Heart right ventricle (tissue), 16 donors: ENCODE results near the gene MYOM3. TPM values are rescaled to one million over a fixed set of nuclear protein-coding genes. Genes with fewer than 3 reads are reported as not detected.

ENCODE experiments used
- ATAC-seq, 8 donors: fragments of 200-7000 bp; cut with Tn5 transposase; one replicate each; pipeline ENCODE4 v1.9.1; 2020; ENCODE audit warnings: mild to moderate bottlenecking in 8 of 8, moderate library complexity in 8 of 8, moderate number of reproducible peaks in 1 of 8
- DNase-seq, 2 donors: peaks; one replicate each; pipeline ENCODE4 v3.0.0-alpha.2; 2020
- H3K27ac ChIP-seq, 10 donors: fragments of 200-600 bp; sonication (generic) in 2 of 10; one replicate each; pipeline versions ENCODE4 v1.5.0 to v1.8.0; 2020 to 2022; ENCODE audit warnings: mild to moderate bottlenecking in 3 of 10
- H3K27me3 ChIP-seq, 7 donors: fragments of 200-600 bp; one replicate each; pipeline ENCODE4 v1.8.0; 2021 to 2022; ENCODE audit warnings: mild to moderate bottlenecking in 2 of 7
- H3K36me3 ChIP-seq, 9 donors: fragments of 200-600 bp; sonication (generic) in 1 of 9; one replicate each; pipeline versions ENCODE4 v1.5.0 to v1.8.0; 2020 to 2022; ENCODE audit warnings: mild to moderate bottlenecking in 2 of 9
- H3K4me1 ChIP-seq, 9 donors: fragments of 200-600 bp; sonication (generic) in 1 of 9; one replicate each; pipeline versions ENCODE4 v1.5.0 to v1.8.0; 2020 to 2022; ENCODE audit warnings: mild to moderate bottlenecking in 4 of 9
- H3K4me3 ChIP-seq, 10 donors: fragments of 200-600 bp; sonication (generic) in 2 of 10; one replicate each; pipeline versions ENCODE4 v1.5.0 to v1.8.0; 2020 to 2022; ENCODE audit warnings: mild to moderate bottlenecking in 7 of 10, moderate library complexity in 2 of 10
- H3K9me3 ChIP-seq, 11 donors: fragments of 200-600 bp in 10 of 11; sonication (generic) in 2 of 11; one replicate each; pipeline versions ENCODE4 v1.5.0 to v1.8.0; 2013 to 2022; ENCODE audit warnings: mild to moderate bottlenecking in 2 of 11, control low read depth in 1 of 11, moderate library complexity in 1 of 11
- CTCF ChIP-seq, 9 donors: fragments of 200-600 bp; sonication (generic) in 2 of 9; IDR thresholded peaks; one replicate each; pipeline versions ENCODE4 v1.5.0 to v1.8.0; 2021 to 2022; ENCODE audit warnings: antibody characterized with exemption in 9 of 9, mild to moderate bottlenecking in 5 of 9, moderate library complexity in 1 of 9
- WGBS, 2 donors: extraction: QIAGEN DNeasy Blood & Tissue Kit; methylation state at CpG; one replicate each; pipeline ENCODE4 v1.1.7; 2013; ENCODE audit warnings: inconsistent platforms in 1 of 2; 5-methylcytosine and 5-hydroxymethylcytosine counted together
- intact Hi-C, 10 donors: fragments of 100-400 bp; cut with DNase I; formaldehyde crosslinking; loops; one replicate each; pipeline versions ENCODE4 v1.11.1 to v1.14.2; 2022
- polyA plus RNA-seq, 2 donors: library from polyadenylated mRNA; stranded (reverse); fragments of 200-250 nt; gene quantifications; one replicate each; pipeline ENCODE4 v1.2.3, GENCODE V29; 2013
- total RNA-seq, 10 donors: library from RNA; stranded (reverse); fragmentation: NEBNext Ultra II Directional in 3 of 10; extraction: Animal tissue kit (Norgen Biotek cat#: 25700) in 3 of 10; gene quantifications; one replicate each; pipeline versions ENCODE4 v1.2.1 to v1.2.4, GENCODE V29; 2021 to 2023
- donor health status: Arrhythmogenic right ventricular cardiomyopathy.
- donor health status: ischemic (EF 13 %, LVEDD 7.1; RV severe dilation, severe dysfunction).
- donor health status: healthy with polysubstance abuse.
- donor health status: DM: no; HTN: yes; CAD: no.
- donor health status: DM: no; HTN: no; CAD: no.
- donor health status: ischemic (EF 25% LVEDD 6.9; RV normal size, moderate dysfunction).
- donor health status: ischemic (EF 25% LVEDD 5.7; RV mildly dilated, moderate dysfunction).
- donor health status: healthy.
- donor health status: DM: yes; HTN: yes; CAD: no.
- donor health status: Ischemic cardiomyopathy.
- donor health status: ischemic (EF 35%, LVEDD 5.7; RV mildly dilated, moderate dysfunction).
- donor health status: nonischemic (EF 11% LVEDD 7.7; RV severe dilation, severe dysfunction).
- donor health status: DM: yes; HTN: yes; CAD: no.
- donor health status: PGD.
- donor health status: ischemic (EF 29% LVEDD 5.4; RV normal size, mild dysfunction).
- donor health status: nonischemic (EF 23%, LVEDD 6.1; RV moderate dilation, normal function).

MYOM3 gene
- total and polyA plus RNA-seq, 12 donors: 85.3 to 428 (median 318) TPM

- Histone ChIP-seq H3K4me3 (no peak overlapping the region), H3K27ac (peak overlapping the region in 1 of 10 donors; percentile 6), H3K4me1 (peaks cover 0 to 32% (median 7%) of the 10 kb centered on the region in 9 donors), H3K9me3 (no peaks in the 10 kb centered on the region), H3K36me3 (peaks cover 0 to 91% (median 3%) of the 10 kb centered on the region in 9 donors), H3K27me3 (no peaks in the 10 kb centered on the region)
- WGBS, 2 donors: 52 to 67% methylated on average over 7 of the region's 7 CpGs
- intact Hi-C loops: no loop called here
- TF ChIP-seq CTCF (IDR thresholded peaks at IDR 0.05): no peak
- DNase-seq: no peak
- no peak for ATAC-seq
These were observed 27.9 kb downstream of the MYOM3 start for GRCh38 chr1:24084050-24084449.

- peak overlapping the region in 2 of 10 donors; percentile 9 to 10 for H3K27ac ChIP-seq
- H3K9me3 ChIP-seq: no peaks in the 10 kb centered on the region
- no peak for DNase-seq
- peak in 1 of 8 donors; percentile 0 for ATAC-seq
- no peak for TF ChIP-seq CTCF (IDR thresholded peaks at IDR 0.05)
- peaks cover 0 to 45% (median 7%) of the 10 kb centered on the region in 9 donors for H3K4me1 ChIP-seq
- no peaks in the 10 kb centered on the region for H3K27me3 ChIP-seq
- peaks cover 0 to 86% (median 3%) of the 10 kb centered on the region in 9 donors for H3K36me3 ChIP-seq
- intact Hi-C loops: no loop called here
- H3K4me3 ChIP-seq: no peak overlapping the region
- WGBS, 2 donors: 82 to 97% methylated on average over 8 of the region's 8 CpGs
These were observed 29.6 kb downstream of the MYOM3 start for GRCh38 chr1:24082372-24082771.

- Histone ChIP-seq H3K9me3 (no peaks in the 10 kb centered on the region), H3K4me3 (no peak overlapping the region), H3K4me1 (peaks cover 0 to 51% (median 7%) of the 10 kb centered on the region in 9 donors), H3K36me3 (peaks cover 0 to 75% (median 3%) of the 10 kb centered on the region in 9 donors), H3K27me3 (no peaks in the 10 kb centered on the region), H3K27ac (peak overlapping the region in 6 of 10 donors; percentile 9 to 59 (median 33))
- peak in 2 of 8 donors; percentile 6 to 21 for ATAC-seq
- intact Hi-C loops: no loop called here
- no peak for TF ChIP-seq CTCF (IDR thresholded peaks at IDR 0.05)
- 55 to 56% methylated on average over 6 of the region's 6 CpGs for WGBS, 2 donors
- no peak for DNase-seq
These were observed 30.7 kb downstream of the MYOM3 start for GRCh38 chr1:24081190-24081589.

- ATAC-seq (peak; percentile 57 to 80 (median 73)), DNase-seq (peak; percentile 70 to 71)
- no peak for TF ChIP-seq CTCF (IDR thresholded peaks at IDR 0.05)
- no peak overlapping the region for H3K4me3 ChIP-seq
- peaks cover 0 to 72% (median 3%) of the 10 kb centered on the region in 9 donors for H3K36me3 ChIP-seq
- intact Hi-C loops: no loop called here
- H3K27me3 ChIP-seq: no peaks in the 10 kb centered on the region
- H3K4me1 ChIP-seq: peaks cover 0 to 51% (median 7%) of the 10 kb centered on the region in 9 donors
- WGBS, 2 donors: 27 to 44% methylated on average over 10 of the region's 10 CpGs
- H3K9me3 ChIP-seq: no peaks in the 10 kb centered on the region
- H3K27ac ChIP-seq: peak overlapping the region in 5 of 10 donors; percentile 3 to 59 (median 42)
These were observed 31.8 kb downstream of the MYOM3 start for GRCh38 chr1:24080131-24080530.
